A673 (cell line): ENCODE data around the gene LCMT2. TPM values are rescaled to one million over a fixed set of nuclear protein-coding genes. Genes with fewer than 3 reads are reported as not detected.

Experiments used
- BruUV-seq: library from RNA; stranded (reverse); fragments of 400-500 nt; replicated peaks from 2 replicates; lab custom pipeline; 2021; lab: Mats Ljungman, UMichigan
- CTCF ChIA-PET: fragments of 300-600 bp; sonication (Branson Sonifier 250); formaldehyde crosslinking; loops from one replicate; lab custom pipeline; 2022; ENCODE audit warnings: antibody characterized with exemption; lab: Charles Lee
- POLR2A ChIA-PET: fragments of 300-600 bp; sonication (Branson Sonifier 250); formaldehyde crosslinking; loops from one replicate; lab custom pipeline; 2022; ENCODE audit warnings: antibody characterized with exemption; ENCODE audit not compliant: low non-redundant PET; lab: Charles Lee
- DNase-seq: peaks from one replicate; pipeline ENCODE4 v3.0.0-alpha.2; 2015; ENCODE audit warnings: low spot score
- H3K27ac ChIP-seq: fragments of 200-600 bp; sonication (generic); 2 replicates; pipeline ENCODE4 v1.5.1; 2016; ENCODE audit warnings: mixed run types, low read depth, mild to moderate bottlenecking, mixed read lengths, antibody characterized with exemption, low read length; ENCODE audit not compliant: poor library complexity, severe bottlenecking
- H3K27me3 ChIP-seq: fragments of 200-600 bp; sonication (generic); replicated peaks from 2 replicates; pipeline ENCODE4 v1.6.1; 2017; ENCODE audit warnings: mixed run types, low read depth, mild to moderate bottlenecking, mixed read lengths, antibody characterized with exemption, low read length; ENCODE audit not compliant: insufficient read depth, poor library complexity
- H3K36me3 ChIP-seq: fragments of 200-600 bp; sonication (generic); 2 replicates; pipeline ENCODE4 v1.6.1; 2016; ENCODE audit warnings: mixed run types, mild to moderate bottlenecking, mixed read lengths, antibody characterized with exemption, low read length; ENCODE audit not compliant: insufficient read depth, poor library complexity, severe bottlenecking
- H3K4me1 ChIP-seq: fragments of 200-600 bp; sonication (generic); 2 replicates; pipeline ENCODE4 v1.6.1; 2017; ENCODE audit warnings: mixed run types, mild to moderate bottlenecking, mixed read lengths, antibody characterized with exemption, low read length; ENCODE audit not compliant: insufficient read depth, poor library complexity, severe bottlenecking
- H3K4me3 ChIP-seq: fragments of 200-600 bp; sonication (generic); 2 replicates; pipeline ENCODE4 v1.5.1; 2016; ENCODE audit warnings: low read depth, mixed run types, mild to moderate bottlenecking, mixed read lengths, low read length; ENCODE audit not compliant: poor library complexity, severe bottlenecking
- H3K9me3 ChIP-seq: fragments of 200-600 bp; sonication (generic); 2 replicates; pipeline ENCODE4 v1.6.1; 2016; ENCODE audit warnings: mixed run types, low read depth, mild to moderate bottlenecking, mixed read lengths, antibody characterized with exemption, low read length; ENCODE audit not compliant: poor library complexity, severe bottlenecking
- EZH2 ChIP-seq: fragments of 200-600 bp; sonication (generic); IDR thresholded peaks from 2 replicates; pipeline ENCODE4 v1.6.1; 2017; ENCODE audit warnings: borderline replicate concordance, low read depth, mild to moderate bottlenecking, mixed read lengths, antibody characterized with exemption, low read length; ENCODE audit not compliant: poor library complexity, severe bottlenecking
- intact Hi-C: fragments of 100-400 bp; cut with micrococcal nuclease; formaldehyde crosslinking; loops from one replicate; pipeline ENCODE4 v1.10.0; 2022; ENCODE audit not compliant: unreplicated experiment
- total RNA-seq: library from RNA; stranded (reverse); gene quantifications from 2 replicates; pipeline ENCODE4 v1.2.3, GENCODE V29; 2021
- TF ChIP-seq, protein P1 (sequence below): fragments of 300-800, 200-600 bp; sonication (generic); conservative IDR thresholded peaks from 2 replicates; pipeline ENCODE4 v1.5.1; 2017; ENCODE audit warnings: low read depth, mild to moderate bottlenecking, antibody characterized with exemption, low read length, moderate library complexity, mixed read lengths

Gene LCMT2
- total RNA-seq, 1 experiment from 2014 or later = 17.2 TPM

GRCh38 chr15:43277901-43278300 is 52.5 kb downstream of the LCMT2 start:
- no peak overlapping the region for H3K27ac ChIP-seq
- H3K36me3 ChIP-seq = no peaks in the 10 kb centered on the region
- H3K4me1 ChIP-seq = no peaks in the 10 kb centered on the region
- TF ChIP-seq, protein P1, sequence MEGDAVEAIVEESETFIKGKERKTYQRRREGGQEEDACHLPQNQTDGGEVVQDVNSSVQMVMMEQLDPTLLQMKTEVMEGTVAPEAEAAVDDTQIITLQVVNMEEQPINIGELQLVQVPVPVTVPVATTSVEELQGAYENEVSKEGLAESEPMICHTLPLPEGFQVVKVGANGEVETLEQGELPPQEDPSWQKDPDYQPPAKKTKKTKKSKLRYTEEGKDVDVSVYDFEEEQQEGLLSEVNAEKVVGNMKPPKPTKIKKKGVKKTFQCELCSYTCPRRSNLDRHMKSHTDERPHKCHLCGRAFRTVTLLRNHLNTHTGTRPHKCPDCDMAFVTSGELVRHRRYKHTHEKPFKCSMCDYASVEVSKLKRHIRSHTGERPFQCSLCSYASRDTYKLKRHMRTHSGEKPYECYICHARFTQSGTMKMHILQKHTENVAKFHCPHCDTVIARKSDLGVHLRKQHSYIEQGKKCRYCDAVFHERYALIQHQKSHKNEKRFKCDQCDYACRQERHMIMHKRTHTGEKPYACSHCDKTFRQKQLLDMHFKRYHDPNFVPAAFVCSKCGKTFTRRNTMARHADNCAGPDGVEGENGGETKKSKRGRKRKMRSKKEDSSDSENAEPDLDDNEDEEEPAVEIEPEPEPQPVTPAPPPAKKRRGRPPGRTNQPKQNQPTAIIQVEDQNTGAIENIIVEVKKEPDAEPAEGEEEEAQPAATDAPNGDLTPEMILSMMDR = no peak
- no peak for TF ChIP-seq EZH2
- POLR2A ChIA-PET = no interaction called here
- no peaks in the 10 kb centered on the region for H3K27me3 ChIP-seq
- no peak for DNase-seq
- H3K9me3 ChIP-seq = no peaks in the 10 kb centered on the region
- H3K4me3 ChIP-seq = no peak overlapping the region
- no TSS peak for BruUV-seq
- CTCF ChIA-PET = no interaction called here
- intact Hi-C loops = no loop called here

- Histone ChIP-seq H3K36me3 (no peaks in the 10 kb centered on the region), H3K9me3 (no peaks in the 10 kb centered on the region), H3K4me3 (no peak overlapping the region), H3K27ac (no peak overlapping the region), H3K27me3 (no peaks in the 10 kb centered on the region), H3K4me1 (no peaks in the 10 kb centered on the region)
- no peak for DNase-seq
- TF ChIP-seq EZH2 = no peak
- TF ChIP-seq, protein P1 = no peak
- ChIA-PET CTCF (no interaction called here), POLR2A (interaction anchor here (0.5 kb wide), 1 partner anchor 569 kb away, joined by 3 read pairs; no protein-coding TSS in a partner anchor)
- BruUV-seq = no TSS peak
- intact Hi-C loops = no loop called here
These were observed 53.0 kb downstream of the LCMT2 start for GRCh38 chr15:43277231-43277823.

DNA sequence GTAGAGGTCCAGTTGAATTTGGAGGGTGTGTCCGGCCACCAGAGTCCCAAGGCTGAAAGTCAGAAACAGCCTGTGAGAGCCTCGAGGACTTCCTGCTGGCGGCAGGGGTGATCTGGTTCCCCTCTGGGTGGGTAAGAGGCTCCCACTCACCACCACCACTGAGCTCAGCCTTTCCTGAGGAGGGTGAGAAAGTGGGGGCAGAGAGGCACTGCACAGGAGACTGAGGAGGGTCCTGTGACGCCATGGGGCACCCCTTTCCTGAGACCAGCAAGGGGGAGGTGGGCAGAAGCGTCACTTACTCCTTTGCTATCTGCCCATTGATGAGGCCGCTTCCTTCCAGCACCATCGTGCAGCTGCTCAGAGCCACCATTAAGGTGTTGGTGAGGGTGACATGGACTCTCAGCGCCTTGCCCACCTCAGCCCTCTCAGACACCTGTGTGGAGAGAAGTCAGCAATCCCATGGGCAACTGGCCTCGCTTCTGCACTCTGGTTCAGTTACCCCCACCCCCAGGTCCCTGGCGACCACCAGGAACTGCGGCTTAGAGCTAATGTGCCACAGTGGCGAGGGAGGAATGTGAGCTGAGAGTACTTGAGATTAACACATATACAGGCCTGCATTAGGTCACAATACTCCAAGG is 53.7 kb downstream of the LCMT2 start:
- TF ChIP-seq, protein P1 = no peak
- no peak for TF ChIP-seq EZH2
- BruUV-seq = no TSS peak
- Histone ChIP-seq H3K4me3 (no peak overlapping the region), H3K27ac (no peak overlapping the region), H3K9me3 (no peaks in the 10 kb centered on the region), H3K36me3 (no peaks in the 10 kb centered on the region), H3K4me1 (no peaks in the 10 kb centered on the region), H3K27me3 (no peaks in the 10 kb centered on the region)
- ChIA-PET POLR2A (no interaction called here), CTCF (no interaction called here)
- DNase-seq = no peak
- intact Hi-C loops = no loop called here
